IMR-90 (cell line): ENCODE measurements around the gene KHNYN. TPM values are rescaled to one million over a fixed set of nuclear protein-coding genes. Genes with fewer than 3 reads are reported as not detected.

Experiments used
- ATAC-seq: fragments of 200-7000 bp; cut with Tn5 transposase; 2 replicates; pipeline ENCODE4 v1.9.1; 2020; ENCODE audit warnings: low read depth, mild to moderate bottlenecking, moderate library complexity
- BruUV-seq: library from RNA; stranded (reverse); fragments of 400-500 nt; replicated peaks from 2 replicates; lab custom pipeline; 2021; lab: Mats Ljungman, UMichigan
- CTCF ChIA-PET: fragments of 300-600 bp; formaldehyde crosslinking; extraction: SDS; loops from one replicate; lab custom pipeline; 2021; ENCODE audit warnings: antibody characterized with exemption; lab: Yijun Ruan, JAX
- POLR2A ChIA-PET: fragments of 300-600 bp; sonication (Branson Sonifier 250); formaldehyde crosslinking; loops from one replicate; lab custom pipeline; 2022; ENCODE audit warnings: antibody characterized with exemption; ENCODE audit not compliant: unreplicated experiment; lab: Charles Lee
- DNase-seq: peaks from one replicate; pipeline ENCODE4 v3.0.0; 2013
- H2AFZ ChIP-seq: replicated peaks from 2 replicates; pipeline ENCODE3; 2013; ENCODE audit warnings: low read length, mild to moderate bottlenecking; ENCODE audit not compliant: poor library complexity
- H2AK5ac ChIP-seq: 2 replicates; pipeline ENCODE4 v1.6.1; 2013; ENCODE audit warnings: low read depth, low read length, inconsistent platforms
- H2AK9ac ChIP-seq: replicated peaks from 2 replicates; pipeline ENCODE3; 2013; ENCODE audit warnings: mild to moderate bottlenecking, low read depth, low read length, moderate library complexity; ENCODE audit not compliant: poor library complexity
- H2BK120ac ChIP-seq: 2 replicates; pipeline ENCODE4 v1.6.1; 2013; ENCODE audit warnings: low read depth, low read length, inconsistent platforms
- H2BK15ac ChIP-seq: 3 replicates; pipeline ENCODE4 v1.6.1; 2013; ENCODE audit warnings: low read depth, low read length, inconsistent platforms
- H2BK20ac ChIP-seq: 2 replicates; pipeline ENCODE4 v1.6.1; 2013; ENCODE audit warnings: low read depth, mild to moderate bottlenecking, inconsistent platforms, low read length, moderate library complexity
- H2BK5ac ChIP-seq: 2 replicates; pipeline ENCODE4 v1.6.1; 2013; ENCODE audit warnings: mild to moderate bottlenecking, low read depth, low read length, inconsistent platforms; ENCODE audit not compliant: poor library complexity, severe bottlenecking
- H3K14ac ChIP-seq: replicated peaks from 2 replicates; pipeline ENCODE4 v1.6.1; 2013; ENCODE audit warnings: low read depth, low read length, inconsistent platforms
- H3K18ac ChIP-seq: 2 replicates; pipeline ENCODE4 v1.6.1; 2013; ENCODE audit warnings: low read depth, low read length, control low read depth
- H3K23ac ChIP-seq: 2 replicates; pipeline ENCODE4 v1.6.1; 2013; ENCODE audit warnings: low read depth, low read length, inconsistent platforms
- H3K27ac ChIP-seq: 2 replicates; pipeline ENCODE4 v1.5.1; 2013; ENCODE audit warnings: mild to moderate bottlenecking, control low read depth, low read length; ENCODE audit not compliant: insufficient read depth
- H3K27me3 ChIP-seq: 2 replicates; pipeline ENCODE4 v1.6.1; 2013; ENCODE audit warnings: low read length; ENCODE audit not compliant: control insufficient read depth, insufficient read depth
- H3K36me3 ChIP-seq: 2 replicates; pipeline ENCODE4 v1.6.1; 2013; ENCODE audit warnings: low read length, mixed read lengths; ENCODE audit not compliant: control insufficient read depth, insufficient read depth
- H3K4ac ChIP-seq: 2 replicates; pipeline ENCODE4 v1.6.1; 2013; ENCODE audit warnings: low read depth, low read length, inconsistent platforms
- H3K4me1 ChIP-seq: 2 replicates; pipeline ENCODE4 v1.6.1; 2013; ENCODE audit warnings: low read length, mixed read lengths; ENCODE audit not compliant: control insufficient read depth, insufficient read depth
- H3K4me2 ChIP-seq: 2 replicates; pipeline ENCODE4 v1.6.1; 2013; ENCODE audit warnings: low read depth, mild to moderate bottlenecking, control low read depth, low read length, moderate library complexity
- H3K4me3 ChIP-seq: 2 replicates; pipeline ENCODE4 v1.5.1; 2013; ENCODE audit warnings: low read depth, mild to moderate bottlenecking, control low read depth, low read length, moderate library complexity; ENCODE audit not compliant: insufficient read depth
- H3K56ac ChIP-seq: 2 replicates; pipeline ENCODE4 v1.6.1; 2013; ENCODE audit warnings: low read length, inconsistent platforms; ENCODE audit not compliant: insufficient read depth; ENCODE audit errors: extremely low read depth
- H3K79me1 ChIP-seq, 2 experiments: 2 replicates each; pipeline ENCODE4 v1.6.1; 2013; ENCODE audit warnings: low read length in 2 of 2, inconsistent platforms in 1 of 2, low read depth in 1 of 2
- H3K9ac ChIP-seq: 2 replicates; pipeline ENCODE4 v1.6.1; 2013; ENCODE audit warnings: low read depth, low read length, control low read depth
- H3K9me1 ChIP-seq: 2 replicates; pipeline ENCODE4 v1.6.1; 2013; ENCODE audit warnings: low read length, inconsistent platforms; ENCODE audit not compliant: insufficient read depth
- H3K9me3 ChIP-seq: 2 replicates; pipeline ENCODE4 v1.6.1; 2013; ENCODE audit warnings: low read length; ENCODE audit not compliant: control insufficient read depth, insufficient read depth
- H4K20me1 ChIP-seq: 2 replicates; pipeline ENCODE4 v1.6.1; 2013; ENCODE audit warnings: low read length, inconsistent platforms; ENCODE audit not compliant: insufficient read depth
- H4K5ac ChIP-seq: 2 replicates; pipeline ENCODE4 v1.6.1; 2013; ENCODE audit warnings: mild to moderate bottlenecking, low read depth, low read length, control low read depth
- H4K8ac ChIP-seq, 2 experiments: 2 replicates each; pipeline ENCODE4 v1.6.1; 2013; ENCODE audit warnings: low read depth in 2 of 2, low read length in 2 of 2, control low read depth in 1 of 2, inconsistent platforms in 1 of 2
- H4K91ac ChIP-seq: 2 replicates; pipeline ENCODE4 v1.6.1; 2013; ENCODE audit warnings: low read depth, low read length, inconsistent platforms; ENCODE audit not compliant: insufficient read depth
- BHLHE40 ChIP-seq: fragments of 150-350 bp; IDR thresholded peaks from 2 replicates; pipeline ENCODE4 v1.6.1; 2016; ENCODE audit warnings: mild to moderate bottlenecking, low read depth, low read length
- CEBPB ChIP-seq: IDR thresholded peaks from 2 replicates; pipeline ENCODE4 v1.6.1; 2012; ENCODE audit warnings: low read depth, low read length, improper control_type of control experiment
- CHD1 ChIP-seq: IDR thresholded peaks from 2 replicates; pipeline ENCODE4 v1.6.1; 2012; ENCODE audit warnings: low read depth, low read length, improper control_type of control experiment
- FOS ChIP-seq: fragments of 150-350 bp; IDR thresholded peaks from 2 replicates; pipeline ENCODE4 v1.6.1; 2016; ENCODE audit warnings: low read depth, low read length
- MAFK ChIP-seq: IDR thresholded peaks from 2 replicates; pipeline ENCODE4 v1.6.1; 2012; ENCODE audit warnings: low read depth, low read length, improper control_type of control experiment
- MAZ ChIP-seq: IDR thresholded peaks from 2 replicates; pipeline ENCODE4 v1.6.1; 2012; ENCODE audit warnings: low read depth, mild to moderate bottlenecking, low read length, improper control_type of control experiment, moderate library complexity, borderline replicate concordance
- MXI1 ChIP-seq: IDR thresholded peaks from 2 replicates; pipeline ENCODE4 v1.6.1; 2012; ENCODE audit warnings: low read depth, mild to moderate bottlenecking, low read length, moderate library complexity, borderline replicate concordance
- NFE2L2 ChIP-seq: fragments of 150-350 bp; IDR thresholded peaks from 2 replicates; pipeline ENCODE4 v1.6.1; 2016; ENCODE audit warnings: low read depth, mild to moderate bottlenecking, low read length
- POLR2A ChIP-seq: IDR thresholded peaks from 2 replicates; pipeline ENCODE4 v1.6.1; 2012; ENCODE audit warnings: mild to moderate bottlenecking, low read depth, low read length
- RAD21 ChIP-seq: IDR thresholded peaks from 2 replicates; pipeline ENCODE4 v1.6.1; 2012; ENCODE audit warnings: low read length, improper control_type of control experiment
- RFX5 ChIP-seq: IDR thresholded peaks from 2 replicates; pipeline ENCODE4 v1.8.0; 2012; ENCODE audit warnings: low read depth, mild to moderate bottlenecking, low read length, moderate library complexity
- SMC3 ChIP-seq: fragments of 150-350 bp; IDR thresholded peaks from 2 replicates; pipeline ENCODE4 v1.6.1; 2016; ENCODE audit warnings: low read depth, mild to moderate bottlenecking, antibody characterized with exemption, low read length, moderate library complexity
- WGBS, 2 experiments: methylation state at CpG; one replicate each; pipeline versions ENCODE4 v1.1.5 to v1.1.7; 2013; ENCODE audit warnings: missing lambda C conversion rate in 2 of 2; ENCODE audit not compliant: insufficient read length in 1 of 2; ENCODE audit errors: extremely low coverage in 2 of 2; 5-methylcytosine and 5-hydroxymethylcytosine counted together
- dilution Hi-C: fragments of 300-500 bp; cut with HindIII; formaldehyde crosslinking; loops from one replicate; pipeline ENCODE4 v1.14.3; 2018; ENCODE audit warnings: low sequenced_read_pairs; ENCODE audit not compliant: unreplicated experiment
- in situ Hi-C: fragments of 300-500 bp; cut with MboI; formaldehyde crosslinking; loops from 3 replicates; pipeline ENCODE4 v1.14.3; 2019; ENCODE audit warnings: low sequenced_read_pairs, inconsistent platforms, mixed read lengths
- intact Hi-C: fragments of 100-400 bp; cut with micrococcal nuclease; formaldehyde crosslinking; loops from 2 replicates; pipeline ENCODE4 v1.10.0; 2022
- polyA plus RNA-seq, 3 experiments: library from polyadenylated mRNA; depleted of rRNA; stranded (reverse); fragments of >200 nt; gene quantifications; 2 replicates each; pipeline ENCODE4 v1.2.3, GENCODE V29; 2012; ENCODE audit warnings: low replicate concordance in 1 of 3
- total RNA-seq: library from RNA; depleted of rRNA; stranded (reverse); fragments of >200 nt; gene quantifications from 2 replicates; pipeline ENCODE4 v1.2.3, GENCODE V29; 2012
- TF ChIP-seq, protein P1 (sequence below): conservative IDR thresholded peaks from 2 replicates; pipeline ENCODE4 v1.5.1; 2012; ENCODE audit warnings: mild to moderate bottlenecking, low read depth, low read length, improper control_type of control experiment
- TF ChIP-seq, protein P2 (sequence below): fragments of 150-350 bp; IDR thresholded peaks from 2 replicates; pipeline ENCODE4 v1.6.1; 2017; ENCODE audit warnings: mild to moderate bottlenecking, antibody characterized with exemption, low read length, low read depth
- TF ChIP-seq, protein P3 (sequence below): fragments of 150-350 bp; IDR thresholded peaks from 2 replicates; pipeline ENCODE4 v1.6.1; 2016; ENCODE audit warnings: low read depth, mild to moderate bottlenecking, low read length, moderate library complexity, borderline replicate concordance

Gene KHNYN
- total and polyA plus RNA-seq, 2 of the 4 experiments (the other 2 are of a cell fraction): 18.9 to 24.4 TPM

DNA sequence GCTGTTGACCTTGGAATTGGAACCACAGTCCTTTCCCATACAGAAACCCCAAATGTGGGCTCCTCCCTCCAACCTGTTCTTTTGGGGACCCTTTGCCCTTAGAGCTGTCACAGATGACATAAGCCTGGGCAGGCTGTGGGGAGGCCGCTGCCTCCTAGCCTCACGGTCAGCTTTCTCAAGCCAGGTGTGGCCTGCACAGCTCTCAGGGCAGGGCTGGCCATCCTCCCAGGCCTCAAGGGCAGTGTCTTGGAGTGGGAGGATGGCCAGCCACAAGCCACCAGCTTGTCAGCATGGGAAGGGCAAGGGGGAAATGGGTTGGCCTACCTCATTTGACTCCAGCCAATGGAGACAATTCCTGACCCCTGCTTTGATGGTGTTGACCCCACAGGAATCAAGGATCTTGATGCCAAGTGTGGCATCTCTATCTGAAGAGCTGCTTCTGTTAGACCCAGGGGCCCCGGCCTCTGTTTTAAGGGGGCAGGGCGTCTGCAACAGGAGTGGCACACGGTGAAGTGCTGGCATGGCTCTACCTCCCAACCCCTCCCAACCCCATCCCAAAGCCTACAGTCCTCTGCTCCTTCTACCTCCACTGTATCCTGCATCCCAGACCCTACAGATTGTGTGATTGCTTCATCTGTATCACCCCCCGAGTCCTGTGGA lies 11.8 kb upstream of the KHNYN start:
- Histone ChIP-seq H2AK9ac (no peak overlapping the region), H3K4me1 (no peaks in the 10 kb centered on the region), H3K18ac (no peak overlapping the region), H4K8ac (no peak overlapping the region), H3K4me2 (no peak overlapping the region), H3K14ac (no peak overlapping the region), H3K79me1 (no peaks in the 10 kb centered on the region), H2BK15ac (no peak overlapping the region), H3K27me3 (peaks cover 26% of the 10 kb centered on the region), H3K9ac (no peak overlapping the region), H2BK5ac (no peak overlapping the region), H3K56ac (no peak overlapping the region), H4K91ac (no peak overlapping the region), H3K27ac (no peak overlapping the region), H4K5ac (no peak overlapping the region), H3K9me1 (peaks cover 3% of the 10 kb centered on the region; the same call in 1 of the 2 replicates), H3K4me3 (no peak overlapping the region), H2BK120ac (no peak overlapping the region), H4K20me1 (no peaks in the 10 kb centered on the region), H3K36me3 (peaks cover 15% of the 10 kb centered on the region; the same call in 1 of the 2 replicates), H2AFZ (no peak overlapping the region), H2AK5ac (no peak overlapping the region), H2BK20ac (no peak overlapping the region), H3K9me3 (no peaks in the 10 kb centered on the region), H3K4ac (no peak overlapping the region), H3K23ac (no peak overlapping the region)
- dilution Hi-C loops: no loop called here
- no peak for DNase-seq
- in situ Hi-C loops: no loop called here
- WGBS, 2 experiments: 72% methylated on average over 2 of the region's 6 CpGs; no CpG with 5 or more reads in 1 of the 2 experiments
- no TSS peak for BruUV-seq
- no peak for ATAC-seq
- ChIA-PET POLR2A (interaction anchor here (1.0 kb wide), 1 partner anchor 51 kb away, joined by 3 read pairs; no protein-coding TSS in a partner anchor), CTCF (interaction anchor here (0.7 to 0.9 kb wide), 2 partner anchors 14 to 47 kb away, joined by 3 to 4 read pairs; no protein-coding TSS in a partner anchor)
- intact Hi-C loops: no loop called here
- TF ChIP-seq MAZ: no peak
- TF ChIP-seq, protein P1, sequence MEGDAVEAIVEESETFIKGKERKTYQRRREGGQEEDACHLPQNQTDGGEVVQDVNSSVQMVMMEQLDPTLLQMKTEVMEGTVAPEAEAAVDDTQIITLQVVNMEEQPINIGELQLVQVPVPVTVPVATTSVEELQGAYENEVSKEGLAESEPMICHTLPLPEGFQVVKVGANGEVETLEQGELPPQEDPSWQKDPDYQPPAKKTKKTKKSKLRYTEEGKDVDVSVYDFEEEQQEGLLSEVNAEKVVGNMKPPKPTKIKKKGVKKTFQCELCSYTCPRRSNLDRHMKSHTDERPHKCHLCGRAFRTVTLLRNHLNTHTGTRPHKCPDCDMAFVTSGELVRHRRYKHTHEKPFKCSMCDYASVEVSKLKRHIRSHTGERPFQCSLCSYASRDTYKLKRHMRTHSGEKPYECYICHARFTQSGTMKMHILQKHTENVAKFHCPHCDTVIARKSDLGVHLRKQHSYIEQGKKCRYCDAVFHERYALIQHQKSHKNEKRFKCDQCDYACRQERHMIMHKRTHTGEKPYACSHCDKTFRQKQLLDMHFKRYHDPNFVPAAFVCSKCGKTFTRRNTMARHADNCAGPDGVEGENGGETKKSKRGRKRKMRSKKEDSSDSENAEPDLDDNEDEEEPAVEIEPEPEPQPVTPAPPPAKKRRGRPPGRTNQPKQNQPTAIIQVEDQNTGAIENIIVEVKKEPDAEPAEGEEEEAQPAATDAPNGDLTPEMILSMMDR: no peak
- TF ChIP-seq CHD1: no peak
- no peak for TF ChIP-seq BHLHE40
- TF ChIP-seq POLR2A: no peak
- no peak for TF ChIP-seq NFE2L2
- TF ChIP-seq CEBPB: no peak
- TF ChIP-seq, protein P2, sequence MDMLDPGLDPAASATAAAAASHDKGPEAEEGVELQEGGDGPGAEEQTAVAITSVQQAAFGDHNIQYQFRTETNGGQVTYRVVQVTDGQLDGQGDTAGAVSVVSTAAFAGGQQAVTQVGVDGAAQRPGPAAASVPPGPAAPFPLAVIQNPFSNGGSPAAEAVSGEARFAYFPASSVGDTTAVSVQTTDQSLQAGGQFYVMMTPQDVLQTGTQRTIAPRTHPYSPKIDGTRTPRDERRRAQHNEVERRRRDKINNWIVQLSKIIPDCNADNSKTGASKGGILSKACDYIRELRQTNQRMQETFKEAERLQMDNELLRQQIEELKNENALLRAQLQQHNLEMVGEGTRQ: no peak
- TF ChIP-seq SMC3: no peak
- TF ChIP-seq MAFK: no peak
- no peak for TF ChIP-seq RFX5
- TF ChIP-seq MXI1: no peak
- no peak for TF ChIP-seq RAD21
- no peak for TF ChIP-seq FOS
- TF ChIP-seq, protein P3, sequence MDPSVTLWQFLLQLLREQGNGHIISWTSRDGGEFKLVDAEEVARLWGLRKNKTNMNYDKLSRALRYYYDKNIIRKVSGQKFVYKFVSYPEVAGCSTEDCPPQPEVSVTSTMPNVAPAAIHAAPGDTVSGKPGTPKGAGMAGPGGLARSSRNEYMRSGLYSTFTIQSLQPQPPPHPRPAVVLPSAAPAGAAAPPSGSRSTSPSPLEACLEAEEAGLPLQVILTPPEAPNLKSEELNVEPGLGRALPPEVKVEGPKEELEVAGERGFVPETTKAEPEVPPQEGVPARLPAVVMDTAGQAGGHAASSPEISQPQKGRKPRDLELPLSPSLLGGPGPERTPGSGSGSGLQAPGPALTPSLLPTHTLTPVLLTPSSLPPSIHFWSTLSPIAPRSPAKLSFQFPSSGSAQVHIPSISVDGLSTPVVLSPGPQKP: no peak
